IPS-18c (cell line): Measurements from ENCODE around the gene IFT57.

Experiments used
- H3K4me3 ChIP-seq: 2 replicates; pipeline ENCODE4 v1.7.0; 2013; ENCODE audit warnings: low read depth, mild to moderate bottlenecking, low read length, moderate library complexity; ENCODE audit not compliant: insufficient read depth
- H3K9me3 ChIP-seq: one replicate; pipeline ENCODE4 v1.6.1; 2013; ENCODE audit warnings: mild to moderate bottlenecking, low read length, moderate library complexity; ENCODE audit not compliant: control insufficient read depth, insufficient read depth

IFT57 gene

DNA sequence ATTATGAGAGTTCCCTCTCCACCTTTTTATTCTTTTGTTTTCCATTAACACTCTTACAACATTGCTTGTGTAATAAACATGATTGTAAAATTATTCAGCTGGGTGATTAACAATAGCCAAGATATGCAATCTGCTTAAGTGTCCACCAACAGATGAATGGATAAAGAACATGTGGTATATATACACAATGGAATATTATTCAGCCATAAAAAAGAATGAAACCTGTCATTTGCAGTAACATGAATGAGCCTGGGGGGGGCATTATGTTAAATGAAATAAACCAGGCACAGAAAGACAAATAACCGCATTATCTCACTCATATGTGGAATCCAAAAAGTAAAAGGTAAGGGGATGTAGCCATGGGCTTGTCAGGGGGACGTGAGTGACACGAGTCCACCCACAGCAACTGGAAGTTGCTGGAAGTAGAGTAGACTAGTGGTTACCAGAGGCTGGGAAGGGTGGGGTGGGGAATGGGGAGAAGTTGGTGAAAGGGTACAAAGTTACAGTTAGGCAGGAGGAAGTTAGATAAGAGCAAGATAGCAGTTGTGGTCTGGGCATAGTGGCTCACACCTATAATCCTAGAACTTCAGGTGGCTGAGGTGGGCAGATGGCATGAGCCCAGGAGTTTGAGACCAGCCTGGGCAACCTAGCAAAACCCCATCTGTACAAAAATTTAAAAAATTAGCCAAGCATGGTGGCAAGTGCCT is 102.7 kb downstream of the IFT57 start:
- Histone ChIP-seq H3K9me3 (no peaks in the 10 kb centered on the region), H3K4me3 (no peak overlapping the region)

DNA sequence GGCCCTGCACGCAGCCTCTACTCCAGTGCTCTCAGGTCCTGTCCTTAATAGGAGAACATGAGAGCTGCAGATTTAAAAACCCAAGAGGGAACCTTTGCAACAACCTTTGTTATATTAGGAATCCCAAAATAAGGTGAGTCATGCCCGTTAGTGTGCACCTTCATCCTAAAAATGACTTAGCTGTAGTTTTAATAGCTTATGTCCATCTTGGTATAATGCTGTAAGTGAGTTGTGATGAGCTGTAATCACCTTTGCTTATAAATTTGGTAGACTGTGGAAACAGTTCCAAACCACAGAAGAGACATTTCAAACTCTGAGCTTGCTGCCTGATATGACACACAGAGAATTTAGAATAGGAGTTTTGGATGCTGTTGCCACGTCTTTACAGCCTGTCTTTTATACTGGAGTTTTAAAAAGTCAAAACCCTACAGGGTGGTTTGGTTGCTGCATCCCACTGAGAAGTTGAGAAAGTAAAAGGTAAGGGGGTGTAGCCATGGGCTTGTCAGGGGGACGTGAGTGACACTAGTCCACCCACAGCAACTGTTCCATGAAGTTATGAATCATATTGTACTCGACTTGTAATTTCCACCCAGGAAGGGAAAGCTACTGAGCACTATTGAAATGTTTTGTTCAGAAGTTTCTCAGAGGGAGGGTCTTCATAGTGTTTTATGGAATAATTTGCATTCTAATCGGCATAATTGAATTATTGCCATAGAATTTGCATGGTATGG is 104.0 kb downstream of the IFT57 start:
- no peak overlapping the region for H3K4me3 ChIP-seq
- H3K9me3 ChIP-seq, result no peaks in the 10 kb centered on the region

DNA sequence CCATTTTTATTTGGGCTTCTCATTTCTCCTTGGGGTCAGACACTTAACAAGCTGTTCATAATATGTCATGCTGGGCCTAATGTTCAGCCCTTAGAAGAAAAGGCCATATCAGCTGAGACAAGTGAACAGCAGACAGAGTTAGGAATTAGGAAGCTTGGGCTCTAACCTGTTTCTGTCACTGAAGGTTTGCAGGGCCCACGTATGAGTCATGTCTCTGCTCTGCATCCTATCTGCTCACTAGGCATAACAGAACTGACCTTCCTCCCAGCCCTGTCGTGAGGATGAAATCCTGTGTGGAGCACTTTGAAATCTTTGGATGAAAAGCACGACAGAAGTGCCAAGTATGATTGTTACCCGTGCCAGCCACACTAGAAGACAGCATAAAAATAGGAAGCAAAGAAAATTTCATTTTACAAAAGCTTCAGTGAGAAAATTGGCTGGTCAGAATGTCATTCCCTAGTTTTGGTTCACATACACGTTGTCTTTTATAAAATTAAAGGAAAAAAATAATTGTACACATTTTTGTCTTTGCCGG is 104.9 kb downstream of the IFT57 start:
- H3K9me3 ChIP-seq, result no peaks in the 10 kb centered on the region
- no peak overlapping the region for H3K4me3 ChIP-seq

DNA sequence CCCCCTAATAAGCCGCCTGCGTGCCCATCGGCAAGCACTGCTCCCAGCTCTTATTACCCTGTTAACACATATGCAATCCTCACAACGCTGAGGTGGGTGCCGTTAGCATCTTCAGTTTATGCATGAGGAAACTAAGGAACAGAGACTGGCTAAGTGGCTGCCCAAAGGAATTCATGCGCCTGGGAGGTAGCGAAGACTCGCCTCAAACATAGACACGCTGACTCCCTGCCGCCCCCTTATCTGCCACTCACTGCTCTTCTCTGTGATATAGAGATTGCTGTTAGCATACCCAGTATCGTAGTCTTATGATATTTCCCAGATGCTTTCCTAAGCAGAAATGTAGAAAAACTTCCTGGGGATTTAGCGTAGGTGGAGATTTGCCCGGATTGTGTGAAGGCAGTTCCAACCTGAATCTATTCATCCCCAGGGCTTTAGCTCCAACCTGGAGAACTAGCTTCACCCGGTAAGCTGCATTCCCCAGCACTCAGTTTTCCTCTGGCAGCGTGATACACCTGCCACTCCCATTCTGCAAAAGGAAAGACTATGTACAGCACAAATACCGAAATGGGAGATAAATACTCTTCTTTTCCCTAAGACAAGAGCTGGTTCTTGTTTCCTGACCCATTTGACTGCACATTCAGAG is 107.7 kb downstream of the IFT57 start:
- no peaks in the 10 kb centered on the region for H3K9me3 ChIP-seq
- H3K4me3 ChIP-seq, result no peak overlapping the region

DNA sequence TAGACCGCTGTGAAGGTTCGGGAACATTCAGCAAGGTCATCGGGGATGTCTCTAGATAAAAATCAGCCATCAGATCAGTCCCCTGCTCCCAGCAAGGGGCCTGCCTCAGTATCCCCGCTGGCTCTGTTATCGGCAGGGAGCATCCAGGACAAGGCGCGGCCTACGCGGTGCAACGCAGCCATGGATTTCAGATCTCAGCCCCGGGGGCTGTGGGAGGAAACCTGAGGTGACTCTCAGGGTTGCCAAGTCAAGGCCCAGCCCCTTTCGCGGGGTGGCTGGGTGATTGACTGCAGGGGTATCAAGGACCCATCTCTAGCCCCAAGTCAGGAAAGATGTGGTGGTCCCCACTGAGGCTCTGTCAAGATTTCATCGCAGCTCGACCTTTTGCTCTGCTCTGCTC is 108.2 kb downstream of the IFT57 start:
- Histone ChIP-seq H3K9me3 (no peaks in the 10 kb centered on the region), H3K4me3 (no peak overlapping the region)

DNA sequence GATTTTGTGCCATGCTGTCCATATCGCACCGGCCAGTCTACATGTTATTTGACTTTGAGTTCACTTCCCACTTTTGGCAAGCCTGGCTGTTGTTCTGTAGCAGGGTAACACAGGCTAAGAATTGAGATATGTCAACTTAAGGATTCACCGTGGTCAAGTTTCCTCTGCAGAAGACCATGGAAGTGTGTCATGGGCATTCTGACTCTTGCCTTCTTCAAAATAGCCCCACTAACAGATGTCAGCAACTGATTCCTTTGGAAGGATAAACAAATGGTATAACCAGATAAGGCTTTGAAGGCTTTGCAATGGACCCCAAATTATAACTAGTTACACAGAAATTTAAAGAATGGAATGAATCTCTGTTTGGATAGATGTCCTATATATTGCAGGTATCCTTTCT is 111.3 kb downstream of the IFT57 start:
- Histone ChIP-seq H3K4me3 (no peak overlapping the region), H3K9me3 (no peaks in the 10 kb centered on the region)
